ENCODE data around the gene C20orf141.
"Not testable (repeated sequence)": the region's sequence is repeated elsewhere in the genome, so short reads cannot be mapped to it uniquely, and the experiment has no call there.

C20orf141 gene

DNA sequence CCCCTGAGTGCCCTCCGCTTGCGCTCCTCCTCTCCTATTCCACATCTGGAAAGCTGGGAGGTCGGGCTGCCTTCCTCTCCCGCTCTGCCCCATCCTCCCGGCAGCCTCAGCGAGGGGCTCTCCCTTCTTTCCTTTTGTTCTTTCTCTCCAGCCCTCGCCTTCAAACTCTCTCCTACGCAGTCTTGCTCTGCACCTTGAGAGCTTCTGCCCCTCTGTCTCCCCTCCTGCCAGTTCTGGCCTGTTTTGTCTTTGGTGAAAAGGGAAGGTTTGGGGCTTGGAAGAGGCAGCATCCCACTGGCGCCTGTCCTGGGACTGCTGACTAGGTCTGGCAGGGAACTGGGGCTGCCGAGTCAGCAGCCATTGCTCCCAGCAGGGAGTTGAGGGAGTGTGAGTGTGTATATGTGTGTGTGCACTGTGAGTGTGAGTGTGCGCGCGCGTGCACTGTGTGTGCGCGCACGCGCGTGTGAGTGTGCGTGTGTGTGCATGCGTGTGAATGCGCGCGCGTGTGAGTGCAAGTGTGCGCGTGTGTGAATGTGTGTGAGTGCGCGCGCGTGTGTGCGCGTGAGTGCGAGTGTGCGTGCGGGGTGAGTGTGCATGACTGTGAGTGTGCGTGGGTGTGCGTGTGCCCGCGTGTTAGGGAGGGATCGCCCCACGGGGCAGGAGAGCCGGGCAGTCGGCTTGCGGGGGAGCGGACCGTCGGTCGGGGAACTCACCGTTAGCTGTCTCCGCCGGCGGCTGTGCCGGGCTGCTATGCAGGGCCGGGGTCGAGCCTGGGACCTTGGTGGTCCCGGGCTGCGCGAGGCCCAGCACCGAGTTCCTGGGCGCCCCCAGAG lies 14.9 kb upstream of the C20orf141 start:
- no peak for DNase-seq (ENCODE audit: low read depth in 2 of 2)

DNA sequence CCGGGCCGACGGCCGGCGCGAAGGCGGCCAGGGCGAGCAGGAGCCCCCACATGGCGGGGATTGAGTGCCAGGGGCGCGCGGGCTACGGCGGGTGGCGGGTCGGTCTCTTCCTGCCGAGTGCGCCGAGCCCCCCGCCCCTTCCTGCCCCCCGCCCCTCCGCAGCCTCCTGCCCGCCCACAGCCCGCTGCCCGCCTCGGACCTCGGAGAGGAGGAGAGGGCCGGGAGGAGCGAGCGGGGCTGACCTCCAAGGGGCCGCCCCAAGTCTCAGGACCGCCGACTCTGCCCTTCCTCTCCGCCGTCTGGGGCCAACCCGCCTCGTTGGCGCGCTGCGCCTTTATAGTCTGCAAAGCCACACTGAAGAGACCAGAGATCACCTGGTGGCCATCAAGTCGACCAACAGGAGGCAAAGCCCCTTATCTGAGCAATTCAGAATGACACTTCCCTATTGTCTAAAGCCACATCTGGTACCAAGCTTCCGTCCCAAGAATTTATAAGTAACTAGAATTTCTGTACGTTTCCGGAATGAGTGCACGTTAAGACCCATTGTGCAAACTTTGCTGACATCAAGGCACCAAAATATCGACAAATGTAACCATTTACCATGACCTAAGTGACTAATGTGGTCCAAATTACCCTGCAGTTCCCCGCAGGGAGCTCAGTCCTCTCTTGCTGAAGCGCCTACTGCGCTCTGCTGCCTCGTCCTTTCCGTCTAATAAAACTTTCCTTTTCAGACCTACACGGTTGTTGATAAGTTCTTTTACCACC lies 14.1 kb upstream of the C20orf141 start, which contains the start of gene CPXM1:
Gene CPXM1 (minus strand): TSS at position 107 of the 765 bp plus-strand sequence. CDS start 55 bp downstream, at position 52.
- no peak for DNase-seq (ENCODE audit: low read depth in 2 of 2)

DNA sequence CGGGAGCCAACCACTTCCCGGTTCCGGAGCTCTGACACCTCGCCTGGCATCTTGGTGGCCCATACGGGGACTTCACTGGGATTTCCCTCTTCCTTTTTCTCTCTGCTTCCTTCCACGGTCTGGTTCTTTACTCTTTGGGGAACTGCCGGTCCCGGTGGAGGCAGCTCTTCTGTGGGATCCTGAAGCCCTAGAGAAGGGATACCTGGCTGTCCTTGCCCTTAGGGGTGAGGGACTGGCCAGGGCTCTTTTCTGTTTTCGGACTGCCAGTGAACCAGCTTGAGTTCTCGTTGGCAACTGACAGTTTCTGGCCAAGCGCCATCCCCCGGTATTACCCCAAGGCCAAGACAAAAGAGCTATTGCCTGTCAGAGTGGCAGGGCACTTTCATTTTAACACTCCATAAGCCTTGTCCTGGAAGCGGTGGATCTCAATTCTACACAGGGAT lies 13.5 kb upstream of the C20orf141 start:
- DNase-seq (ENCODE audit: low read depth in 2 of 2), result no peak

DNA sequence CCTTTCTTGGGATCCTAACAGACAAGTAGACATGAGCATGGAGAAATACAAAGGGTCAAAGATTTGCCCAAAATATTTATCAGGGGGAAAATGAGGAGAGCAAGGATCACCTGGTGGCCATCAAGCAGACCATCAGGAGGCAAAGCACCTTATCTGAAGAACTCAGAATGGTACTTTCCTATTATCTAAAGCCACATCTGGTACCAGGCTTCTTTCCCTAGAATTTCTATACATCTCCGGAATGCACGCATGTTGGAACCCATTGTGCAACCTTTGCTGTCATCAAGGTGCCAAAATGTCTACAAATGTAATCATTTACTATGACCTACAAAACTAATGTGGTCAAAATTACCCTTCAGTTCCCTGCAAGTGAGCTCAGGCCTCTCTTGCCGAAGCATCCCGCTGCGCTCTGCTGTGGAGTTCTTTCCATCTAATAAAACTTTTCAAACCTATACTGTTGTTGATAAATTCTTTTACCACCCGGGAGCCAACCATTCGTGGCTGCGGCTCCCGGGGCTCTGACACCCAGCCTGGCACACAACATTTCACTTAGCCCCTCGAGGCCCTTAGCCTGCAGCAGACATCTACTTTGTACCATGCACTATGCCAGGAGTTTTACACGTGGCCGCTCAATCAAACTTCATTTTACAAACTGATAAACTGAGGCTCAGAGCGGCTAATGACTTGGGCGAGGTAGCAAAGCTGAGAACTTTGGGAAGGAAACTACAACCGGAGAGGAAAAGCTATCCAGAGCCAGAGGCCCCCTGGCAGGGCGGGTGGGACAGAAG lies 10.6 kb upstream of the C20orf141 start:
- no peak for DNase-seq (ENCODE audit: low read depth in 2 of 2)

DNA sequence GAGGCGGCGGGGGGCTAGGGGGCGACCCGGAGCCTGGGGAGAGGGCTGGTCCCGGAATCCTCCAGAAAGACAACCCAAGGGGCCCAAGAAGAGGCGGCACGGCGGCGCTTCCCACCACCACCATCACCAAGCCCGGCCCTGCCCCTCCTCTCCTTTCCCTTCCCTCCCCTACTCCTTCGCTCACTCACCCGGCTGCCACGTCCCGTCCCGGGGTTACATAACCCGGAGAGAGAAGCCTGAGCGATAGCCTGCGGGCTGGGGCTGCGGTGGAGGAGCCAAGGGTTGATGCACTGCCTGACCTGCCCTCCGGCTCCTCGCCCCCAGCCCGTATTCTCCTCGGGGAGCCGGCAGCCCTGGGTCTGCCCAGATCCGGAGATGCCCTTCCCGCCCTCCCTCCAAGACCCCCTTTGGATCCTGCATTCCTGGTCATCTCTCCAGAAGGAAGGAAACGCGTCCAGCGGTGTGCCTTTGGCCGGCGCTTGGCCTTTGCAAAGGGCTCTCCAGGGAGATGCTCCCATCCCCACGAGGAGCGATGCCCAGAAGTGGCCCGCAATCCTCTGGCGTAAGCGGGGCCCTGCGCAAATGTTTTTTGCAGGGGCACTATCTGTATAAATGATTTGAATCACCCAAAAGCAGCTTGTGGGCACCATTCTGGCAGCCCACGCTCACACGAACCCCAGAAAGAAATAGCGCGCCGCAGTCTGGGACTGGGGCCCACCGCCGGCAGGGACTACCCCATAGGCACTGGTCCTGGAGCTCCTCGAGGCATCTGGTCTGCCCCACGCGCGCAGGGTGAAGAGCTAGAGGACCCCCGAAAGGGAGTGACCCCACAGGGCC lies 9.7 kb upstream of the C20orf141 start:
- DNase-seq (ENCODE audit: low read depth in 2 of 2), result no peak

DNA sequence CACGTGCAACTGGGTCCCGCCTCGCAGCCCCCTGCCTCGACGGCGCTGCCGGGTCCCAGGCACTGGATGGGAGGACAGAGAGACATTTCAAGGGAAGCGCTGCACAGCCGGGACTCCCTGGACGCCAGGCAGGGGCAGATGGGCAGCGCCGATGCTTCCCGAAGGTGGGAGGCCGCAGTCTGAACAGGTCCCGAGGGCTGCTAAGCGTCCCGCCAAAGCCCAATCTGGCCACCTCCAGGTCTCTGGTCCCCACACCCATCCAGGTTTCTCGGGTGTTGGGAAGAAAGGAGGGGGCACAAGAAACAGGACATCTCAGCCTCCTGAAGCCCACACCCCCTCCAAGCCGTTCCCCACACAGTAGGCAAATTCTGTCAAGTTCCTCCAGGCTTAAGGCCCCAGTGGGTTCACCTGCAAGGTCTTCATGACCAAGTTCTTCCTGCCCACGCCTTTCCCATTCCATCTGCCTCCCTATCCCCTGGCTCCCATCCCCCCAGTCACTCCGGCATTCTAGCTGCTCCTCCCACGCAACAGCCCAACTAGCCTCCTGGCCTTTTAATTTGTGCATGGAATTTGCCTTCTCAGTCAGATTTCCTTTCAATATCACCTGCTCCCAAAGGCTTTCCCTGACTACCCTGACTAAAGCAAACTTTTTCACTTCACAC lies 9.0 kb upstream of the C20orf141 start:
- no peak for DNase-seq (ENCODE audit: low read depth in 2 of 2)

DNA sequence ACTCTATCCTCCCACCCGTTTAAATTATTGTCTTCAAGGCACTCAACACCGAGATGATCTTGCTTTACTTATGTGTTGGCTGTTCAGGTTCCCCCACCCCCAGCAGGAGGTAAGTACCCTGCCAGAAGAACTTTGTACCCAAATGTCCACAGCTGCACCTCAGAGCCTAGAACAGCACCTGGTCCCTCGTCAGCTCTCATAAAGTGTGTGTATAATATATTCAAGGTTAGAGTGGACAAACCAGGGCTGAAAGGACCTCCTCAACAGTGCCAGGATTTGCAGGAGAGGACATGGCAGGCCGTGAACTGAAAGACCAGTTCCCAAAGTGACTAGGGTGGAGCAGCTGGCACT lies 8.5 kb upstream of the C20orf141 start:
- no peak for DNase-seq (ENCODE audit: low read depth in 2 of 2)

DNA sequence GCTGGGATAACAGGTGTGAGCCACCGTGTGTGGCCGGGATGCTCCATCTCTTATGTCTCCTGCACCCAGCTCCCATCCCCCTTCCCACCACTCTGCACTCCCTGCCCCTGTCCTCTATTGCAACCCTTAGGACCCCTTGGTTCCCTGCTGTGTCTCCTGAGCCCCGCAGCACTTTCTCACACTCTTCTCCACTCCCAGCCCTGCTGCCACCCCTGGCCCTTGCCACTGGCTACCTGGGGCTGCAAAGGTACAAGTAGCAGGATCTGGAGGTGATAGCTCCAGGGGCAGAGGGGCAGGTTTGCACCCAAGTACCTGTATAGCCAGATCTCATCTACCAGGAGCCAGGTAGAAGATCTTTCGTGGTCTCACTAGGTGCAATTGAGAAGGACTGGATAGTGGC lies 7.8 kb upstream of the C20orf141 start:
- DNase-seq (ENCODE audit: low read depth in 2 of 2), result no peak

DNA sequence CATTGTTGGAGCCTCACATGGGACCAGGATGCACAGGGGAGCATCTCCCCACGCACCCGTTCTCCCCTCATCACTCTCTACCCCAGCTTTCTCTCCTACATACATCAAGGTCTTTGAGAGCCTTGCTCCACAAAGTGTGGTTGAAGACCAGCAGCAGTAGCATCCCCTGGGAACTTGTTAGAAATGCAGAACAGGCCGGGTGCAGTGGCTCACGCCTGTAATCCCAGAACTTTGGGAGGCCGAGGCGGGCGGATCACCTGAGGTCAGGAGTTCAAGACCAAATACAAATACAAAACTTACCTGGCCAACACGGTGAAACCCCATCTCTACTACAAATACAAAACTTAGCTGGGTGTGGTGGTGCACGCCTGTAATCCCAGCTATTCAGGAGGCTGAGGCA lies 6.9 kb upstream of the C20orf141 start:
- not testable (repeated sequence) for DNase-seq (ENCODE audit: low read depth in 2 of 2)

DNA sequence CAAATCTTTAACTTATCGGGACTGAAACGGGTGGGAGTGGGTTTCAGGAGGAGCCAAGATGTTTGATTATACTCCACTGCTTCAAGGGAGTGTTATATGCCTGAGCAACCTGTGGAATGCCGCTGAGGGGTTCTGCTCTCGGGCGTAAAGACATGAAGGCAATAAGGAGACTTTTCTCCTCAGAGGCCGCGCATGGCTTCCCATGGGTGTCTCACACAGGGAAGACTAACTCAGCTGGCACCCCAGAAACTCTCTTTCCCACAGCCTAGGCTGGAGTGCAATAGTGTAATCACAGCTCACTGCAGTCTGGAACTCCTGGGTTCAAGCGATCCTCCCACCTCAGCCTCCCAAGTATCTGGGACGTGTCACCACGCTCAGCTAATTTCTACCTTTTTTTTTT lies 5.1 kb upstream of the C20orf141 start:
- no peak for DNase-seq (ENCODE audit: low read depth in 2 of 2)

DNA sequence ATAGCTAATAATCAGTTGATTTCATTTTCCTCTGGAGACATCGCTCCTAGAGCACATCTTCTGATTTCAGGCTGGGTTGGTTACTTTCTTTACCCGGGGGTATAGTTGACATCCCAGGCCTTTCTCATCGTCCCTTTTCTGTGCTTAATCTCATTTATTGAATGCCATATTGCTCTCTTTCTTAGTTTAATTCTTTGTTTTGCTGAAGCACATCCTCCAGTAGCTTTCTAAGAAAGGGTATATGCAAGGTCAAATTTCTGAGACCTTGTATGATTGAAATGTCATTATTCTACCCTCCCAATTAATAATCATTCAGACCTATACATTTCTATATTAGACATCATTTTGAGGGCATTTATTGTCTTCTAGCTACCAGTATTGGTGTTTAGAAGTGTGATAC lies 2.6 kb upstream of the C20orf141 start:
- DNase-seq (ENCODE audit: low read depth in 2 of 2), result no peak

DNA sequence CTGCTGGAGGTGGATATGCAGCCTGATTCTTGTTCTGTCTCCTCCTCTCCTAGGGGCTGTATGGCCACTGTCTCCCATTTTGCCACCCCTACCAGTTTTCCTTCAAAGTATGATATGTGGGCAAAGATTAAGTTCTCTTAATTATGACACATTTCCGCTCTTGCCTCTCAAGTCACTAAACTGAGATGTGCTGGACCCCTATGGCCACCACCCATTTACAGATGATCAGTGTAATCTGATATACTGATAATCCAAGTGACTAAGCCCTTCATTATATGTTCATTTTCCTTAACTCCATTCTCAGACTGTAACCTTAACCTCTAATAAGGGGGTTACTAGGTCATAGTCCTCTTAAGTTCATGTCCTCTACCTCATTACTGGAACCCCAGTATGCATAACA lies 711 bp upstream of the C20orf141 start:
- no peak for DNase-seq (ENCODE audit: low read depth in 2 of 2)

DNA sequence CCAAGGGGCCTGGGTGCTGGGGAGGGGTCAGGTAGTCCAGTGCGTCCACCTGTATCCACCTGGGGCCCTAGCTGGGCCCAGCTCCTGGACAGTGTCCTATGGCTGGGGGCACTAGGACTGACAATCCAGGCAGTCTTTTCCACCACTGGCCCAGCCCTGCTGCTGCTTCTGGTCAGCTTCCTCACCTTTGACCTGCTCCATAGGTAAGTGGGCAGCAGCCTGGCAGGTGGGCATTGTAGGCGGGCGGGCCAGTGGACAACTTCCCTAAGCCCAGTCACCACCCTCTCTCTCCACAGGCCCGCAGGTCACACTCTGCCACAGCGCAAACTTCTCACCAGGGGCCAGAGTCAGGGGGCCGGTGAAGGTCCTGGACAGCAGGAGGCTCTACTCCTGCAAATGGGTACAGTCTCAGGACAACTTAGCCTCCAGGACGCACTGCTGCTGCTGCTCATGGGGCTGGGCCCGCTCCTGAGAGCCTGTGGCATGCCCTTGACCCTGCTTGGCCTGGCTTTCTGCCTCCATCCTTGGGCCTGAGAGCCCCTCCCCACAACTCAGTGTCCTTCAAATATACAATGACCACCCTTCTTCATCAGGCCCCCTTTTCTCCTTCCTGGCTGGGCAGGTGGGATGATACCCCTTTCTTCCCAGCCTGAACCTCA lies 584 bp downstream of the C20orf141 start:
- DNase-seq (ENCODE audit: low read depth in 2 of 2), result no peak

DNA sequence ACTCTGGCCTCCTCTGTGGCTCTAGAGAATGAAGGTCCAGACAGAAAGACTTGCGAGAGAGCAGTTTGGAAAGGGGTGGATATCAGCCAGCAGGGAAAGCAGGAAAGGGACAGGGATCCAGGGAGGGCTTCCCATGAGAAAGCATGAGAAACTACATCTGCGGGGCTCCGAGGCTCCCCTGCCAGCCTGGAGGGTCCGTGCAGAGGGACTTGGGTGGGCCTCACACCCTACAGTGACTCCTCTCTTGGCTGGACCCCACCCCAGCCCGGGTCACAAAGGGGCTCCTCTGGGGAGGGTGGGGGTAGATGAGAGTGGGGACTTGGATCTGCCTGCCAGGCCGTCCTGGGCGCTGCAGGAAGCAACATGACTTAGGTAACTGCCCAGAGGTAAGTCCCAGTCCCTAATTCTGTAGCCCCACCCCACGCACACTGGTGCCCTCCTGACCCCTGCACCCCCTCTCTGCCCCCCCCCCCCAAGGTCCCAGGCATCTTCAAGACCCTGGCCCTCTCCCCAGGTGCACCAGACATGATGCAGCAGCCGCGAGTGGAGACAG lies 1.3 kb downstream of the C20orf141 start, which contains the start of gene TMEM239:
Gene TMEM239 (plus strand): TSS at position 335 of the 553 bp plus-strand sequence. CDS start 191 bp downstream, at position 526.
- DNase-seq (ENCODE audit: low read depth in 2 of 2), result no peak

DNA sequence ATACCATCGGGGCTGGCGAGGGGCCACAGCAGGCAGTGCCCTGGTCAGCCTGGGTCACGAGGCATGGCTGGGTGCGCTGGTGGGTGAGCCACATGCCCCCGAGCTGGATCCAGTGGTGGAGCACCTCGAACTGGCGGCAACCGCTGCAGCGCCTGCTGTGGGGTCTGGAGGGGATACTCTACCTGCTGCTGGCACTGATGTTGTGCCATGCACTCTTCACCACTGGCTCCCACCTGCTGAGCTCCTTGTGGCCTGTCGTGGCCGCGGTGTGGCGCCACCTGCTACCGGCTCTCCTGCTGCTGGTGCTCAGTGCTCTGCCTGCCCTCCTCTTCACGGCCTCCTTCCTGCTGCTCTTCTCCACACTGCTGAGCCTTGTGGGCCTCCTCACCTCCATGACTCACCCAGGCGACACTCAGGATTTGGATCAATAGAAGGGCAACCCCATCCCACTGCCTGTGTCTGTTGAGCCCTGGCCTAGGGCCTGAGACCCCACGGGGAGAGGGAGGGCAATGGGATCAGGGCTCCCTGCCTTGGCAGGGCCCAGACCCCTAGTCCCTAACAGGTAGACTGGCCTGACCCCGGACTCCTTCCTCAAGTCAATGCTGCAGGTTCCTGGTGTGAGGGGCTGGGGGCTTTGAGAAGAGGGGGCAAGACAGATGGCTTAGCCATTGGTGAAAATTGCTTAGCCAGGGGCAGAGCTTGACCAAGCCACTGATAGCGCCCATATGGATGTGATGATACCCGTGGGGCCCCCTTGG lies 2.0 kb downstream of the C20orf141 start:
- DNase-seq (ENCODE audit: low read depth in 2 of 2), result no peak

DNA sequence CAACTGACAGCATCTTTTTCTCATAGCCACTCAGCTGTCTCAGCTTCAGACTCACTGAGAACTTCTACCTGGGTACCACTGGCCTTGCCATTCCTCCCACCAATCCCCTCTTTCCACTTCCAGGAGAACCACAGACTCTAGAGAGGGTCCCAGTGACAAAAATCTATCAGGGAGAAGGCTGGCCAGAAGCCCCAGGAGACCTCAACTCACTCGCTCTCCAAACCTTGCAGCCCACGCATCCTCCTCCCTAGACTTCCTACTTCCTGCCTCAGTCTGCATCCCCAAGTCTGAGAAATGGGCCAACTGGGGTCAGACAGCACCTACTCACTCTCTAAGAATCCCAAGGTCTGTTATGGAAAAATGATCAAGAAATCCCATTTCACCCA lies 2.5 kb downstream of the C20orf141 start:
- no peak for DNase-seq (ENCODE audit: low read depth in 2 of 2)

DNA sequence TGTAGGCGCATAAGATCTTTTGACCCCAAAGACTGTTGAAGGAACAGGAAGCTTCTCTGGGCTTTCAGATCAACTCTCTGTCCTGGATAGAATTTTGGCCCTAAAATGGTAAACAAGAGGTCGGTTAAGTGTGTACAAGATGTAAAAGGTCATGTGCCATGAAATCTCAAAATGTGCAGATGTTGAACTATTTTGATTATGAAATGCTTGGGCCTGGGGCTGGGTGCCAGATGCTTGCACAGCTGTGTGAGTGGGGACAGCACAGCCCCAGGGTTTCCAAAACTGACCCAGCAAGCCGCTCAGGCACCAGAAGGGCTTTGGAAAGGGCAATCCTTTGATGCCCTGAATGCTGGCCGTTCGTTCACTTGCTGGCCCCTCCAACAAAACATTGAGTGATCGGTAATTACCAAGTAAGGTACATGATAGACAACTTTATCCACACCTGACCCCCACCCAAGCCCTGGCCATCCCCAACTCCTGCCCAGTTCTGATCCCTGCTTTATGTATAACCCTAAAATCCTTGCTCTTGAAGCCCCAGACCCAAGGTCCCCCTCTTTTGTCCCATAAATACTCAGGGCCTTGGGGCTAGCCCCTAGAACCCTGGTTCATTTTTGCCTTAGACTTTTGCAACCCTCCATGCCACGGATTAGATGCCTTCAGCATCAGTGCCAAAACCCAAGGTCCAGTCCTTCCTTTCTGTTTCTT lies 3.3 kb downstream of the C20orf141 start:
- no peak for DNase-seq (ENCODE audit: low read depth in 2 of 2)

DNA sequence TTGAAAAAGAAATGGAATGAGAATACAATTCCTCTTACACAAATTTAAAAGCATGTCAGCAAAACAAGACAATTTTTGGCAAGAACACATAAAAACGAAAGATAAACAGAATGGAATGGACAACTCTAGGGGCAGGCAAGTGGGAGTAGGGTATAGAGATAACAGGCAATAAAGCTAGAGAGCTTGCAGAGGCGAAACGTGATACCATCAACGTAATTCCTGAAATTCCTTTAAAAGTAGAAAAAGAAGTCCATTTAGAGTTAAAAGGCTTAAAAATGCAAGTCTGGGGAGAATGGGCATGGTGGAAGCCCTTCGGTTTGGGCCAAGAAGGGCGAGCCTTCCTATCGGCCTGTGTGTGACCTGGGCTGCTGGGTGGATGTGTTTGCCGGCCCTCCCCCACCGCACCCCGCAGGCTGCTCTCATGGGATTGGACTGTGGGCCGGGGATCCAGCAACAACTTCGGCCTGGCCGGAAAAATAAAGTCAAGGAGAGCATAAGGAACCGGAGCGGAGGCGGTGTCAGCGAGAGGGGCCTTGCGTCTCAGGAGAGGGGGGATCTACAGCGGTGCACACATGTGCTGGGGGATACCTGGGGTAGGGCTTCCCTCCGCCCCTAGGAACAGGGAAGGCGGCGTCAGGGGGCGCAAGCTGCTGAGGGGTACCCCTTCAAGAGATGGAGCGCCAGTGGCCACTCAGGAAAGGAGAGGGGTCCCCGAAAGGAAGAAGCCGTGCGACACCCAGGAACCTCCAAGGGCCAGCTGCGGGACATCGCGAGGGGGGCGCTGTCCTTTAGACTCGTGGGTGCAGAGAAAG lies 5.5 kb downstream of the C20orf141 start:
- no peak for DNase-seq (ENCODE audit: low read depth in 2 of 2)

Measured in stimulated activated CD4-positive, alpha-beta T cell treated with anti-CD3 and anti-CD28 coated beads, Interleukin-1b, Interleukin-23, amount 100 ng/mL, for 1 hour (primary cell).